Measurements from ENCODE around the gene USPL1.
A peak's percentile ranks its signal among the peaks of the same experiment; 100 is the strongest.

USPL1 gene

DNA sequence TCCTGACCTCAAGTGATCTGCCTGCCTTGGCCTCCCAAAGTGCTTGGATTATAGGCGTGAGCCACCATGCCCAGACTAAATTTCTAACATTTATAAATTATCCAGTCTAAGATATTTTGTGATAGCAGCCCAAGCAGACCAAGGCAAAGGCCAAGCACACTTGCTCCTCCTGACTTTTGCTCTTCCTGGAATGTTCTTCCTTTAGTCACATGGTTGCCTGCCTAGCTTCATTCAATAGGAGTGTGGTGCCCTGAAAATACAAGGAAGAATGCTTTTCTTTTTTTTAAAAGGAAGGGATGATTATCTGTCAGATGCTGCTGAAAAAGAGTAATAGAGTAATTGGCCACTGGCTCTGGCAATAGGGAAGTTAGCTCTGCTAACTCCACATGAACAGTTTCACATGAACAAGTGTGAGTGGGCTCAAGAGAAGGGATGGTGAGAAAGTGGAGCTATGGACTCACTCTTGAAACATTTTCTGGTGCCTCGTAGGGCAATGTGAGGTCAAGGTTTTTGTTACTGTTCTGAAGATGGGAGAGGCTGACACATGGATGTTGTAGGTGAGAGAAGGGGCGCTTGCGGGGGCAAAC lies 47.1 kb downstream of the USPL1 start:
- no peak for DNase-seq

DNA sequence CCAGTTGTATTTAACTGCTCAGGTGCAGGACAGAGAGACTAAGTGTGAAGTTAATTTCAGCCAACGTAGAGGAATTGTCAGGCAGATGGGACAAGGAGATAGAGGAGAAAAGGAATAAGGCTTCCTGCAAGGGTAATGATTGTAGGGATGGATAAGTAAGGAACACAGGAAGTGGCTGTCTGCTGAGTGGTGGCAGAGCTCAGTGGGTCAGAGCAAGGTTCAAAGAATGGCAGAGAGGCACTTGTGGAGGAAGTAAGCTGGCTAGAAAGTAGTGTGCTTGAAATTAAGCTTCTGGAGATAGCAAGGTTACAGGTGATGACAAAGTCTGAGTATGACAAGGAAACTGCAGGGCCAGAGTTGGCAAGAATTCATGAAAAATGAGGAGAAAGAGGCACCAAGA lies 47.9 kb downstream of the USPL1 start:
- DNase-seq = no peak

DNA sequence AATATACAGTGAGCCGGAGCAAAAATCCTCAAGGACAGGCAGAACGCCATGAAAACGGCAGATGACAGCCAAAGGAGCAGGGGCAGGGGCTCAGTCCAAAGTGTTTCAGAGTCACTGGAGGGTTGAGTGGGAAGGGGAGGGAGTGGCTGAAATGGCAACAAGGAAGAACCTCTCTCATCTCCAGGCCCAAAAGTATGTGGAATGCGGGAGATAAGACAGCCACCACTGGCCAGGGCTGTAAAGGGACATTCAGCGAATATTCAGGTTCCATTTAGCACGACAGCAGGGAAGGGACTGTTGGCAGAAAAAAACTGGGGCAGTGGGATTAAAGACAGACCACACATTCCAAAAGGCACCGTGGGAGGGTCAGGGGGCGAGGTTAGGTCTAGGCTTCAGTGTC lies 48.4 kb downstream of the USPL1 start:
- DNase-seq = no peak

DNA sequence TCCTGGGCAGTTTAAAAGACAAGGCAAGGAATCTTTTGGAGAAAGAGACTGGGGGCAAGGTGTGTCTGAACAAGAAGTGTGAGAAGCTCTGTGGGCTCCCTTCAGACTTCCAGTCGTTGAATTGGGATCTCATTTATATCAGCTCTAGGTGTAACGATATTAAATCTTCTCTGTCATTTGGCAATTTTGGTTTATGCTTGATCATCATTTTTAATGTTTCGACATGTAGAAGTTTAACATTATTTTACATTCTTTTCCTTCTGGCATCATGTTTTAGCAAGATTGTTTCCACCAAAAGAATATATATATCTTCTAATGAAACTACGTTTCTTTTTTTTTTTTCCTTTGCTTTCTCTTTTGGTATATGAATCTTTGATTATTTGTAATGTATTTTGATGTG lies 49.3 kb downstream of the USPL1 start:
- no peak for DNase-seq

- DNase-seq = no peak
These were observed 50.6 kb downstream of the USPL1 start for GRCh38 chr13:30668312-30668711.

- DNase-seq = no peak
These were observed 53.6 kb downstream of the USPL1 start for GRCh38 chr13:30671271-30671815.

- peak; percentile 89 for DNase-seq
These were observed 56.2 kb downstream of the USPL1 start for GRCh38 chr13:30673669-30674521.

DNA sequence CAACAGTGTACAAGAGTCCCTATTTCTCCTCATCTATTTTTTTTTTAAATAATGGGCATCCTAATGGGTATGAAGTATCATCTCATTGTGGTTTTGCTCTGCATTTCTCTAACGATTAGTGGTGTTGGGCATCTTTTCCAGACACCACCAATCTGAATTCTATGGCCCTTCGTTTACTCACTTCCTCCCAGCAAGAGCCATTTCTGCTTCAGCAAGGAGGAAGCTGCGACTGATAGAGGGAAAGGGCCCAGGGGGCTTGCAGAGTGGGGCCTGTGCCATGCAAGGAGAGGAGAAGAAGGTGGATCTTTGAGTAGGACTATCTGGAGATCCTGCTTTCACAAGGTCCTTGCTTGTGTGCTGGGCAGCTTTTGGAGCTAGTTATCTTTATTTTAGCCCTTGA lies 58.0 kb downstream of the USPL1 start:
- DNase-seq = no peak

- DNase-seq = peak; percentile 42
These were observed 59.0 kb downstream of the USPL1 start for GRCh38 chr13:30676672-30677071.

GRCh38 chr13:30679483-30680330 lies 62.0 kb downstream of the USPL1 start:
- DNase-seq = peak; percentile 50

- DNase-seq = no peak
These were observed 64.1 kb downstream of the USPL1 start for GRCh38 chr13:30681843-30682242.

GRCh38 chr13:30685320-30685859 lies 67.7 kb downstream of the USPL1 start:
- DNase-seq = no peak

GRCh38 chr13:30685987-30686386 lies 68.3 kb downstream of the USPL1 start:
- DNase-seq = no peak

DNA sequence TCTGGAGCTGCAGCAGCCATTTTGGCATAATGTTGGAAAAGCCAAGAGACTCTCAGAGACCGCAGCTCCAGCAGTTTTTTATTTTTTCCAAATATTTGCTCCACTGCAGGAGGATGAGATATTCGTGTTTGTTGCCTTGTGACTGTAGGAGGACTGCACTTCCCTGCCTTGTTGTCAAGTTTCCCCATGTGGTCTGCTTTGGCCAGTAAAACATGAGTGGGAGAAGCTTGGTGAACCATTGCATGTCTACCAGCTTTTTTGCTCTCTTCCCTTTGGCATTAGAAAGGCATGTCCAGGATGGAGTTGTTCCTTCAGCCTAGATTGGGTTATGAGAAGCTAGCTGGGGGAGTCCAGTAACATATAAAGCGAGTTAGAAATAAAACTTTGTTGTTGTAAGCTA lies 69.9 kb downstream of the USPL1 start:
- DNase-seq = no peak

DNA sequence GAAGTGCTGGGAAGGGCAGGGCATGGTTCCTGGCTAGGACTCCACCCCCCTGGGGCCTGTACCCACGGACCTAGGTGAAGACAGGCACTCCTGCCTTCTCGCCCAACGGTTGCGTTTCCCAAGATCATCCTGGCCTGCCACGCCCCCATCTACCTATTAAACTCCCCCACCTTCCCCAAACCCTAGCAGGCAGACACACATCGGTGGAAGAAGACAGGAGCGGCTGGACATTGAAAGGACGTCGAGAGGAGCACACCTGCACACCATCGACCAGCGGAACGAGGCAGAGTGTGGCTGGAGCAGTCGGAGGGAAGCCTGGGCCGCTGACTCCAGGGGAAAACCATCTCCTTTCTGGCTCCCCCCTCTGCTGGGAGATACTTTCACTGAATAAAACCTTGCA lies 72.0 kb downstream of the USPL1 start:
- DNase-seq = no peak

DNA sequence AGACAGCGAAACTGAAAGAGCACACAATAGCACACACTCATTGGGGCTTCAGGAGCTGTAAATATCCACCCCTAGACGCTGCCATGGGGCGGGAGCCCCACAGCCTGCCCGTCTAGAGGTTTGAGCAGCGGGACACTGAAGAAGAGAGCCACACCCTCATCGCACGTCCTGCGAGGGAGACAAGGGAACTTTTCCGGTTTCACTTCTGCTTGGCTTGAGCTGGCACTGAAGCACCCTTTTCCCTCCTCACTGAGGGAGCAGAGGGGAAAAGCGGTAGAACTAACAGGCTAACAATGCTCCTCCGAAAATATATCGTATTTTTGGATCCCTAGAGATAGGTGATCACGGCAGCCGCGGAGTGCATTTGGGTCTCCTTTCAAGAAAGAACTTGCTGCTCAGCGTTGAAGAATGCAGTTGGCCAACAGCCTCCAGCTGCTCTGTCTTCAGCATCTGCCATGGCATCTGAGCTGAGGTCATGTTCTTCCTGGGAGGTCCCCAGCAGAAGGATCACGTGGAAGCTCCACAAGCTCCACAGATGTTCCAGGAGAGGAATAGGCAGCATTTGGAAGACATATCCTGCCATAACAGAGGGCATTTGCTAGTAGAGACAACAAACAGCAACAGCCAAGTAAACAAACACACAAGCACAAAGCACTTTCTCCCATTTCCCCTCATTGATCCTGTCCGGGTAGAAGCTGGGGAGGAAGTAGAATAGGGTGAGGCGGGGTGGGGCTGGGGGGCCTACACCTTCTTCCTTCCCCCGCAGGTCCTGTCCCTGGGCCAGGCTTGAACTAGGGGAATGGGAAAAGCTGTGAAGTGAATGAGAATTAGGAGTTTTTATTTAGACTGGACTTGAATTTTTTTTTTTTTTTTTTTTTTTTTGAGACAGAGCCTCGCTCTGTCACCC lies 72.8 kb downstream of the USPL1 start:
- peak; percentile 98 for DNase-seq

DNA sequence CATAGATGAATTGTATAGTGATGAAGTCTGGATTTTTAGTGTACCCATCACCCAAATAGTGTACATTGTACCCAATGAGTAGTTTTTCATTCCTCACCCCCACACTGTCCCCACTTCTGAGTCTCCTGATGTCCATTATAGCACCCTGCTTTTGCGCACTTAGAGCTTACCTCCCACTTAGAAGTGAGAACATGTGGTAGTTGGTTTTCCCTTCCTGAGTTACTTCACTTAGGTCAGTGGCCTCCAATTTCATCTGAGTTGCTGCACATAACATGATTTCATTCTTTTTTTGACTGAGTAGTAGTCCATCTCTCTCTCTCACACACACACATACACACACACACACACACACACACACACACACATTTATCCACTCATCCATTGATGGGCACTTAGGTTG lies 74.4 kb downstream of the USPL1 start:
- DNase-seq = no peak

- DNase-seq = peak; percentile 55
These were observed 78.8 kb downstream of the USPL1 start for GRCh38 chr13:30696278-30697176.

DNA sequence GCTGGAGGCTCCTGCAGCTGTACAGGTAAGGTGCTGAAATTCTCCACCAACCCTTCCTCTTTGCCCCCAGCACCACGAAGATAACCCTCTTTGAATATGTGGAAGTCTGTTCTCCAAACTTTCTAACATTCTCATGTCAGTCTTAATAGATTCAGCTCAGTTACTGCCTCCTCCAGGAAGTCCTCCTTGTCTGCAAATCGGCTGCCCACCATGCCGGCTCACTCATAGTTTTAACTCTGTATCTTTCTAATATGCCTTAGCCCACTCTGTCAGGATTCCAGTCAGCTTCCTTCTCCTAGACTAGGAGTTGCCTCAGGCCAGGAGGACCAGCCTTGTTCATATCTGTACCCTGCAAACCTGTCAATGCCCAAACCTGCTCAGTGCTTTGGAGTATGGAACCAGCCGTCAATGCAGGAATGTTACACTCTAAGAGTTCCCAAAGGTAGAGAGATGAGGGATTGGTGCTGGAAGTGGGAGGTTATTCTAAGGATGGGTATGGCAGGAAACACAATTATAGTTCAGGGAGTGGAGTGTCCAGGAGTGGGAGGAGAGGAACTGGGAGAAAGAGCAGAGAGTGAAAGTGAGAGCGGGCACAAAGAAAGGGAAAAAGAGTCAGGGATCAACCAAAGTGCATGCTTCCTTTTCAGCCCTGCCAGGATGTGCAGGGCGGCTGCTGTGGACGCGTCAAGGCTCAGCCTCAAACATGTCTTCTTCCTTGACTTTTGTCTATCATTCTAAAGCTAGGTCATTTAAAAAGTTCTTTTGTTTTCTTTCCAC lies 79.6 kb downstream of the USPL1 start:
- DNase-seq = no peak

GRCh38 chr13:30697996-30698401 lies 80.3 kb downstream of the USPL1 start:
- peak; percentile 76 for DNase-seq

All from fibroblast of skin of scalp (primary cell).